DMS53 treated with DMSO at 0.1 percent for 48 hours (cell line): Measurements from ENCODE around the gene YIPF2.
A peak's percentile ranks its signal among the peaks of the same experiment; 100 is the strongest.
"Not testable (repeated sequence)": the region's sequence is repeated elsewhere in the genome, so short reads cannot be mapped to it uniquely, and the experiment has no call there.

Experiments
- DNase-seq: peaks from one replicate; lab custom pipeline; 2025; ENCODE audit not compliant: unreplicated experiment; lab: John Stamatoyannopoulos, UW

Gene YIPF2

DNA sequence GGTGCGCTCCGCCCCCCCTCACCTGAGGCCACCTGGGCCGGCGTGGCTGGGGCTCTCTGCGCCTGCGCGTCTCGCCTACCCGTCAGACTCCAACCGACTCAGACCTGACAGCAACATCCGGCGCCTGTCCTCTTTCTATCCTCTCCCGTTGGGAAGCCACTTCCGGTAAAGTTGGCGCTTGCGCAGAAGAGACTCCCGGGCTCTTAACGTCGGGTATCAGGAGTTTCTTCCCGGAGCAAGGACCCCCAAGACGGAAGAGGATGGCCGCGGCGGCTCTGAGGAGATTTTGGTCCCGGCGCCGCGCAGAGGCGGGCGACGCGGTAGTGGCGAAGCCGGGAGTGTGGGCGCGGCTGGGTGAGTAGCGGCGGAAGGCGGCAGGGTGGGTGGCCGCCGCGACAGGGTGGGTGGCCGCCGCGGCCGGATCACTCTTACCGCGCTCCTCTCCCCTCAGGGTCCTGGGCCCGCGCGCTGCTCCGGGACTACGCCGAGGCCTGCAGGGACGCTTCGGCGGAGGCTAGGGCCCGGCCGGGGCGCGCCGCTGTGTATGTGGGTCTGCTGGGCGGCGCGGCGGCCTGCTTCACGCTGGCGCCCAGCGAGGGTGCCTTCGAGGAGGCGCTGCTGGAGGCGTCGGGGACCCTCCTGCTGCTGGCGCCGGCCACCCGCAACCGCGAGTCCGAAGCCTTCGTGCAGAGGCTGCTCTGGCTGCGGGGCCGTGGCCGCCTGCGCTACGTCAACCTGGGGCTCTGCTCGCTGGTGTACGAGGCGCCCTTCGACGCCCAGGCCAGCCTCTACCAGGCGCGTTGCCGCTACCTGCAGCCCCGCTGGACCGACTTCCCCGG lies at the start of gene YIPF2, which contains the start of gene TIMM29:
YIPF2 (minus strand) TSS at position 77 of the 839 bp plus-strand sequence. CDS start 229 bp downstream, outside the sequence.
TIMM29 (plus strand) TSS at position 249 of the 839 bp plus-strand sequence; CDS start at position 261, 12 bp downstream.
- peak; percentile 86 for DNase-seq

DNA sequence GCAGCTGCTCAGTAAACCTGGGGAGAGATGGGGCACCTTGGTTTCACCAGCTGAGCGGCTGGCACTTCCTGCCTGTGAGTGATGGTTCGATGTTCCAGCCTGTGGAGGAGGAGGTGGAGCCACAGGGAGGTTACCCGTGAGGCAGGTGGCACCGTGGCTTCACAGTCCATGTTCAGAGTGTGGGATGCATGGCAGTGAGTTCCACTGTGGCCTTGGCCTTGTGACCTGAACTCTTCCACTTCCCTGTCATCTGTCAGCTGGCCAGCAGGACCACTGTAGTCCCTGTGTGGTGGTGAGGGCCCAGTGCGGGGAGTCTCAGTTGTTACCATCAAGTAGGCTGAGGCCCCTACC lies 49.3 kb upstream of the YIPF2 start:
- no peak for DNase-seq

DNA sequence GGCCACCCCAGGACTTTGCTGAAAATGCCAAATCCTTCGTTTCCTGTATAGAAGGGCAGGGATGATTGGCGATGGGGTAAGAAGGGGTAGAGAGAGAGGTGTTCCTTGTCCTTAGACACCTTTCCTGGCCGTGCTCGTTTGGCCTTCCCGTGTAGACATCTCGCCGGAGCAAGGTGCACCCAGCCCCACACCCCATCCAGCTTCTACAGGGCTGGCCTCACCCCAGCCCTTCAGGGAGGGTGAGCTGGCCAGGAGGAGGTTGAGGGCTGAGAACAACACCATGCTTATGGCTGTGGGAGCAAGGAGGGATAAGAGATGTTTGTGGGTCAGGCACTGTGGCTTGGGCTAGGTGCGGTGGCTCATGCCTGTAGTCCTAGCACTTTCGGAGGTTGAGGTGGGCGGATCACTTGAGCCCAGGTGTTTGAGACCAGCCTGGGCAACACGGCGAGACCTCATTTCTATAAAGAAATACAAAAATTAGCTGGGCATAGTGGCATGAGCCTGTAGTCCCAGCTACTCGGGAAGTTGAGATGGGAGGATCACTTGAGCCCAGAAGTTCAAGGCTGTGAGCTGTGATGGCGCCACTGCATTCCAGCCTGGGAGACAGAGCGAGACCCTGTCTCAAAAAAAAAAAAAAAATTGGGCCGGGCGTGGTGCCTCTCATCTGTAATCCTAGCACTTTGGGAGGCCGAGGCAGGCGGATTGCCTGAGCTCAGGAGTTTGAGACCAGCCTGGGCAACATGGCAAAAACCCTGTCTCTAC lies 47.9 kb upstream of the YIPF2 start:
- no peak for DNase-seq

DNA sequence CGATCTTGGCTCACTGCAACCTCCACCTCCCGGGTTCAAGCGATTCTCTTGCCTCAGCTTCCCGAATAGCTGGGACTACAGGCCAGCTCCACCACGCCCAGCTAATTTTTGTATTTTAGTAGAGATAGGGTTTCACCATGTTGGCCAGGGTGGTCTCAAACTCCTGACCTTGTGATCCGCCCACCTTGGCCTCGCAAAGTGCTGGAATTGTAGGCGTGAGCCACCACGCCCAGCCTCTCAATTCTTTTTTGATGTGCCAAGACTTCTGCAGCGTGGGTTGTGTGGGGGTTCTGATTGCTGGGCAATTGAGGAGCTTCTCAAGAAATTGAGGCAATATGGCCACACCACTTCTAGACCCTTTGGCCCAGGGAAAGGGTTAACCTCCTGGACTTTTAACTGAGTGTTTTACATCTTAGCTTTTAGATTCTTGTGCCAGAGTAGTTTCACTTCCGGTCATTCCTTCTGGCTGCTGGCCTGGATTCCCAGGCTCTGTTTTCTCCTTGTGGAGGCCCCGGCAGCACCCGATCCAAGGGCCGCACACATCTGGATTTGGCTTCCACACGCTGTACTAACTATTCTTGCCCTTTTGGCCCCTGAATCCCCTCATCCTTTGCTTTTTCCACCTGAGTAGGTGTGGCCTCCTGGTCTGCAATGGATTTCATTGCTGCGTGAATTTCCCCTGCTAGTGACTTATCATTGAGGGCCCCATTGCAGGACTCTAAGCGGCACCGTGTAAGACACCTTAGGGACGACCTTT lies 47.1 kb upstream of the YIPF2 start:
- no peak for DNase-seq

DNA sequence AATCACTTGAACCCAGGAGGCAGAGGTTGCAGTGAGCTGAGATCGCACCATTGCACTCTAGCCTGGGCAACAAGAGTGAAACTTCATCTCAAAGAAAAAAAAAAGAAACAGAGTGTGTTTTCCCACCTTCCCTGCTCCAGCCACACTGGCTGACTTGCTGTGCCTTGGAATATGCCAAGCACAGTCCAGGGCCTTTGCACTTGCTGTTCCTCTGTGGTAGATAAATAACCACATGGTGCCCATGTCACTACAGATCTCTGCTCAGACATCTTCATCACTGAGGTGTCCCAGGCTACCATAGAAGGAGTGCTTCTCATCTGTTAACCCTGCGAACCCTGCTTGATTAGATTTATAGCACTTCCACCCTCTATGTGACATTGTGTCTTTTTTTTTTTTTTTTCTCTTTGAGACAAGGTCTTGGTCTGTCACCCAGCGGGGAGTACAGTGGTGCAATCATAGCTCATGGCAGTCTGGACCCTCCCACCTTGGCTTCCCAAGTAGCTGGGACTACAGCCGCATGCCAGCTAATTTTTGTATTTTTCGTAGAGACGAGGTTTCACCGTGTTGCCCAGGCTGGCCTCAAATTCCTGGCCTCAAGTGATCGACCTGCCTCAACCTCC lies 42.8 kb upstream of the YIPF2 start:
- DNase-seq: no peak

DNA sequence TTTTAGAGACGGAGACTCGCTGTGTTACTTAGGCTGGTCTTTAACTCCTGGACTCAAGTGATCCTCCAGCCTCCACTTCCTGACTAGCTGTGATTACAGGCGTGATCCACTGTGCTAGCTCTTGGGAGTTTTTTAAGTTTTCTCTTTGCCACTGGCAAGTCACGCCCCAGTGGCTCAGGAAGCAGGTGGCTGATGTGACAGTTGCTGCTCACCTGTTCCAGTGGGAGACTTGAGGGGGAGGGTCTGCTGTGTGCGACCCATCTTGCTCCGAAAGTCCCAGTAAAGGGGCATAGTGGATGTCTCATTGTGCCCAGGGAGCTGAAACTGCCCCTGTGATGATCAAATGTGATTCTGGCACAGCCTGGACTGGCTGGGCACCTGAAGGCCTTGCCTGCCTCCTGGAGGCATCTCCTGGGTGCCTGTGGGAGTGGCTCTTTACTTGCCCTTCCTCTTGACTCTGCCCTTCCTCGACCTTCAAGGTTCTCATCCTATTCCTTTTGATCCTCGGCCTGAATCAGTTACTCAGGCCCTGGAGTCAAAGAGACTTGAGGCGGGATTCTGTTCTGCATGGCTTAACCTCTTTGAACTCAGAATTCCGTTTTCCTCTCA lies 40.2 kb upstream of the YIPF2 start:
- DNase-seq: no peak

DNA sequence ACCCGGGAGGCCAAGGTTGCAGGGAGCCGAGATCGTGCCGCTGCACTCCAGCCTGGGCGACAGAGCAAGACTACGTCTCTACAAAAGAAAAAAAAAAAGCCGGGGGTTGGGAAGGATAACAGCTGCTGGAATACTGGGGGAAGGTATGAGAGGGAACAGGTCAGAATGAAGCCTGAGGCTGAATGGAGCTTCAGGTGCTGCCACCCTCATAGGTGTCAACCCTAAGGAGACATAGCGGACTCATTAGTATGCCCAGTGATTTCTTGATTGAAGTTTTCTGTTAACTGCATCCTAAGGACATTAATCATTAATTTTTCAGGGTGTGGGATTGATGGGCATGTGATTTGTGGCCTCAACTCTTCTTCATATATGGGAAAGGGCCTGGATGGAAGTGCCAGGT lies 38.4 kb upstream of the YIPF2 start:
- DNase-seq: no peak

DNA sequence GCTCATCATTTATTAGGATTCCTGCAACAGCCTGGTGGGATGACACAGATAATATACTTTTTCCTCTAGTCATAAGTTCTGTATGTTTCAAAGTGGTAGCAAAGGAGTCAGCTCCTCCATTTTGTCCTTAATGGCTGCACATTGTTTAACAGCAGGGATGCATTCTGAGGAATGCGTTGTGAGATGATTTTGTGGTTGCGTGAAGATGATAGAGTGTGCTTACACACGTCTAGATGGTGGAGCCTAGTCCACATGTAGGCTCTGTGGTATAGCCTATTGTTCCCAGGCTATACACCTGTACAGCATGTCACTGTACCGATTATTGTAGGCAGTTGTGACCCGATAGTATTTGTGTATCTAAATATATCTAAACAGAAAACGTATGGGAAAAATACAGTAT lies 37.0 kb upstream of the YIPF2 start:
- no peak for DNase-seq

DNA sequence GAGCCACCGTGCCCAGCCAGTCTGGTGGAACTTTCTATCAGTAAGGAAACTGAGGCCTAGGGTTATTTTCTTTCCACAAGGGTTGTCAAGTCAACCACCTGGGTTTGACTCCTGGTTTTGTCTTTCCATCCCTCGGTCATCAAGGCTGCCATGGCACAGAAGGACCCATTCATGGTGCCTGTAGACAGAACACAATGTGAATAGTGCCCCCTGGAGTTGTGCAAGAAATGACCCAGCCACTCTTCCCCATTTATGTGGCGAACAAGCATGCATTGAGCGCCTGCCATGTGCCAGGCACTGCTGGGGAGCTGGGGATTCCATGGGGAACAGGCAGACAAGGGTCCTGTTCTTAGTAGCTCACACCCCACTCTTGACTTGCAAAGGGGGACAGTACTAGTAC lies 36.5 kb upstream of the YIPF2 start:
- no peak for DNase-seq

DNA sequence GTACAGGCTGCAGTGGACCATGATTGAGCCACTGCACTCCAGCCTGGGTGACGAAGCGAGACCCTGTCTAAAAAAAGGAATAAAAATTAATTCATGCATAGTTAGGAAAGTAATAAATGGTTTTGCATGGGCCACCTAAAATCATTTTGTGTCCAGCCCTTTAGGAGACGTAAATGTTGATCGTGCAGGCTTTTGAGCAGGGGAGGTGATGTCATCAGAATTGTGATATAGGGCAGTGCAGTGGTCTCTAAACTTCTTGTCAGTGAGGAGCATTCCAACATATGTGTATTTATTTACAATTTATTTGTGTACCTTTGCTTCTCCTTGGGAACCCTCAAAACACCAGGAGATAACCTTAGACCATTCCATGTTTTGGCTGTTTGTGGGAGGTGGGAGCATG lies 35.4 kb upstream of the YIPF2 start:
- DNase-seq: no peak

DNA sequence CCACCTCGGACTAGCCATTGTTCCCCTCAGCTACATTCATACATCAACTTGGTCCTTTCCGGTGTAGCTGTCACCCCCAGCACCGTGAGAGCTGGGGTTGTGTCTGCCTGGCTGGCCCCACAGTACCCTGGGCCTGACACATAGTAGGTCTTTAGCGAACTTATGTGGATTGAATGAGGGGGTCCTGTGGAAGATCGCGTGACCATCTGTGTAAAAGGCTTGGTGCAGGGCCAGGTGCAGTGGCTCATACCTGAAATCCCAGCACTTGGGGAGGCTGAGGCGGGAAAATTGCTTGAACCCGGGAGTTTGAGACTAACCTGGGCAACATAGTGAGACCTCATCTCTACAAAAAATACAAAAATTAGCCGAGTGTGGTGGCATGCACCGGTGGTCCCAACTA lies 34.4 kb upstream of the YIPF2 start:
- DNase-seq: no peak

DNA sequence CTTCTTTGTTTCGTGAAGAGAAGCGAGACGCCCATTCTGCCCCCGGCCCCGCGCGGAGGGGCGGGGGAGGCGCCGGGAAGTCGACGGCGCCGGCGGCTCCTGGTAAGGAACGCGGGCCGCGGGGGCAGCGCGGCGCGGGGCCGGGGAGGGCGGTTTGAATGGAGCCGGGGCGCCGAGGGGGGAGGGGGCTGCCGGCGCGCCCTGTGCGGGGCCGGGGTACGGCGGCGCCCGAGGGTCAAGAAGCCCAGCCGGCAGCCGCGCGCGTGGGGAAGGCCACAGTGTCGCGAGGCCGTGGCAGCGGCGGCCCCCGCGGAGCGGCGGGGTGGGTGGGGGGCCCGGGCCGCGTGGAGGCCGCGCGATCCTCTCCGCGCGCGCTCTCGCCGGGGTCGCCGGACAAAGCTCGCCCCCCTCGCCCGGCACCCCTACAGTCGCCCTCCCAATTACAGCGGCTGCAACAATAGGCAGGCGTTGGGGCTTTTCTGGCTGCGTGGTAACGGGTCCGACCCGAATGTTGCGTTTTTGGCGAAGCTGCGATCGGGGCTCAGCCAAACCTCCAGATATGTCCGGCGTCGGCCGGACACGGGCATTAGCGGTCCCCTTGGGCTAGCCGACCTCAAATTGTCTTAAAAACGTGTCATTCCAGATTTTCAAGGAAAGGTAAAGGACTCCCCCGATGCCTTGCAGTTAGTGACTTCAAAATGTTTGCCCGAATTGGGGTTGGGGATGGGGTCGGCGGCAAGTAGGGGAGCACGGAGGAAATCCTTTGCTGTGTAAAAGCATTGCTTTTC lies 32.8 kb upstream of the YIPF2 start:
- no peak for DNase-seq

DNA sequence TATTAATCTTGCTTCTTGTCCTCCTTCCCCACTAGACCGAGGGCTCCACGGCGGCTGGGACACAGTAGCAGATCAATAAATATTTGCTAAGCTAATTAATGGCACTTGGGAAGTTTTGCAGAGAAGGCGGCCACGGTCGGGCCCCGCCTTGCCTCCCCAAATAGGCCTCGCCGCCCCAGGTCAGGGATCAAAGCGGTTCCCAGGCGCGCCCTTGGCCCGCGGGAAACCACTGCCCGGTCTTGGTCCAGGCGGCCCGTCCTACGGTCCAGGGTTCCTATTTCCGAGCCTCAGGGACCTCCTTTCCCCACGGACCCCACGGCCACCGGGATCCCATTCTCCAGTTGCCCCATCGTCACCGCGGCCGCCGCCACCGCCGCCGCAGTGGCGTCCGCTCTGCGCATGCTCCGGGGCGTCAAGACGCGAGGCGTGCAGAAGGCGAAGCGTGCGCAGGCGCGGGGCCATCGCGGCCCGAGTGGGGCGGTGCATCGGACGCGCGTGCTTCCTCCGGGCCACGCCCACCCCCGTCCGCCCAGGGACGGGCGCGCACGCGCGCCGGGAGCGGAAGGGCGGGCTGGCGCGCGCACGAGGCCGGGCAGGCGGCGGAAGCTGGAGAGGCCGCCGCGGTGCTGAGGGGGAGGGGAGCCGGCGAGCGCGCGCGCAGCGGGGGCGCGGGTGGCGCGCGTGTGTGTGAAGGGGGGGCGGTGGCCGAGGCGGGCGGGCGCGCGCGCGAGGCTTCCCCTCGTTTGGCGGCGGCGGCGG lies 32.1 kb upstream of the YIPF2 start, which contains the start of gene SMARCA4:
SMARCA4 (plus strand) TSS at position 717 of the 759 bp plus-strand sequence. CDS start 23,122 bp downstream, outside the sequence.
- DNase-seq: peak; percentile 76

DNA sequence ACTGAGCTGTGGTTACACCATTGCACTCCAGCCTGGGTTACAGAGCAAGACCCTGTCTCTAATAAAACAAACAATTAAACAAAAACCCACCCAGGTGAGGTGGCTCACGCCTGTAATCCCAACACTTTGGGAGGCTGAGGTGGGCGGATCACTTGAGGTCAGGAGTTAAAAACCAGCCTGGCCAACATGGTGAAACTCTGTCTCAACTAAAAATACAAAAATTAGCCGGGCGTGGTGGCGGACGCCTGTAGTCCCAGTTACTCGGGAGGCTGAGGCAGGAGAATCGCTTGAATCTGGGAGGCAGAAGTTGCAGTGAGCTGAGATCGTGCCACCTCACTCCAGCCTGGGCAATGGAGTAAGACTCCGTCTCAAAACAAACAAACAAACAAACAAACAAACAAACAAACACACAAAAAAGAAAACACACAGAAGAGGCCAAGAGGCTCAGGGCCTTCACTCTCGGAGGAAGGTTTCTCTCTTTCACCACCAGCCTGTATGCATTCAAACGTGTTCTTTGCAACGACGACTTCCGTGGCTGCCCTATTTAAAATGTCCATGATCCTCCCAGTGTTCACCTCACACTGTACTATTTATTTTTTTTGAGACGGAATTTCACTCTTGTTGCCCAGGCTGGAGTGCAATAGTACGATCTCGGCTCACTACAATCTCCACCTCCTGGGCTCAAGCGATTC lies 31.0 kb upstream of the YIPF2 start:
- not testable (repeated sequence) for DNase-seq

DNA sequence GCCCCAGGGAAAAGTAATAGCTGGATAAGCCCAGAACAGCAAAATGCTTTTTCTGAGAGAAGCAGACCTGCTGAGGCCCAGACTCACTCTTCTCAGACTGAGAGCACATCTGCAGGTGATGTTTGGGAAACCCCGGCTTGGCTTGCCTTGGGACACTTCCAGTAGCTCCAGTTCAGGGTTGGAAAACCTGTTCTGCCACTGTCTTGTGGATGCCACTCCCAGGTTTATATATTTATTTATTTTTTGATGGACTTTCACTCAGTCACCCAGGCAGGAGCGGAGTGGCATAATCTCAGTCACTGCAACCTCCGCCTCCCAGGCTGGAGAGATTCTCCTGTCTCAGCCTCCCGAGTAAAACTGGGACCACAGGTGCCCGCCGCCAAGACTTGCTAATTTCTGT lies 24.4 kb upstream of the YIPF2 start:
- DNase-seq: peak; percentile 72

DNA sequence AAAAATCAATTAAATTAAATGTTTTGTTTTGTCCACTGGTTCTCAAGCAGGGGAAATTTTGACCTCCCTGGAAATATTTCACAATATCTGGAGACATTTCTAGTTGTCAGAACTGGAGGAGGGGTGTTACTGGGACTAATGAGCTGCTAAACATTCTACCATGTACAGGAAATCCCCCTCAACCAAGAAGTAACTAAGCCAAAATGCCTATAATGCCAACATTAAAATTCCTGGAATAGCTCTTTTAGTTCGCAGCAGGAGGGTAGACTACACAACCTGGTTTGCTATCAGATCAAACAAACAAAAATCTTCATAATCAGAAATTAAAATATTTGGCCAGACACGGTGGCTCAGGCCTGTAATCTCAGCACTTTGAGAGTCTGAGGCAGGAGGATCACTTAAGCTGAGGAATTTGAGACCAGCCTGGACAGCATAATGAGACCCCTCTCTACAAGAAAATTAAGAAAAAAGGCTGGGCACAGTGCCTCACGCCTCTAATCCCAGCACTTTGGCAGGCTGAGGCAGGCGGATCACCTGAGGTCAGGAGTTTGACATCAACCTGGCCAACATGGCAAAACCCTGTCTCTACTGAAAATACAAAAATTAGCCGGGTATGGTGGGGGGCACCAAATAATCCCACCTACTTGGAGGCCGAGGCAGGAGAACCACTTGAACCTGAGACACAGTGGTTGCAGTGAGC lies 18.7 kb upstream of the YIPF2 start:
- DNase-seq: no peak

DNA sequence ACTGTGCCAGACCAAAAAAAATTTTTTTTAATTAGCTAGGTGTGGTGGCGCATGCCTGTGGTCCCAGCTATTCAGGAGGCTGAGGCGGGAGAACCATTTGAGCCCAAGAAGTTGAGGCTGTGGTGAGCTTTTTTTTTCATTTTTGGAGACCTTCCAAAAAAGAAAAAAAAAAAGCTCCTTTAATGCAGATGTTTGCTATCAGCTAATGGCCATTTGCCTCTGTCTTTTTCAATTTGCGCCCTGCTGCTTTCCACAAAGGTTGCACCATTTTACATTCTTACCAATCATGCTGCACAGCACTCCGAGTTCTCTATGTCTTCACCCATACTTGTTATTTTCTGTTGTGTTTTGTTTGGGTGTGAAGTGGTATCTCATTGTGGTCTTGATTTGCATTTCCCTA lies 16.8 kb upstream of the YIPF2 start:
- DNase-seq: no peak

DNA sequence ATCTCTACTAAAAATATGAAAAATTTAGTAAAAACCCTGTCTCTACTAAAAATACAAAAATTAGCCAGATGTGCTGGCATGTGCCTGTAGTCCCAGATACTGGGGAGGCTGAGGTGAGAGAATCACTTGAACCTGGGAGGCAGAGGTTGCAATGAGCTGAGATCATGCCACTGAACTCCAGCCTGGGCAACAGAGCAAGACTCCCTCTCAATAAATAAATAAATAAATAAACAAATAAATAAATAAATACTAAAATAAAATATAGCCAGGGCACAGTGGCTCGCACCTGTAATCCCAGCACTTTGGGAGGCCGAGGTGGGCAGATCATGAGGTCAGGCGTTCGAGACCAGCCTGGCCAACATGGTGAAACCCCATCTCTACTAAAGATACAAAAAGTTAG lies 15.0 kb upstream of the YIPF2 start:
- not testable (repeated sequence) for DNase-seq
